Measurements from ENCODE around the gene NTF3.

- TF ChIP-seq CTCF (IDR thresholded peaks at IDR 0.05 in 8 of 11, conservative IDR thresholded peaks at IDR 0.05 in 3 of 11) (no peak), POLR2A (IDR thresholded peaks at IDR 0.05) (no peak), POLR2AphosphoS5 (IDR thresholded peaks at IDR 0.05) (no peak)
Measured at GRCh38 chr12:5384015-5384414, 47.9 kb upstream of the NTF3 start.

Data from spleen (tissue), 7 donors.